ENCODE results near the gene PTGFRN. TPM values are rescaled to one million over a fixed set of nuclear protein-coding genes. Genes with fewer than 3 reads are reported as not detected.

PTGFRN gene
- total and polyA plus RNA-seq, 2 of the 8 experiments (the other 6 are each of a cell fraction or from before 2014, with no cell fraction given): 13.0 to 32.6 TPM

DNA sequence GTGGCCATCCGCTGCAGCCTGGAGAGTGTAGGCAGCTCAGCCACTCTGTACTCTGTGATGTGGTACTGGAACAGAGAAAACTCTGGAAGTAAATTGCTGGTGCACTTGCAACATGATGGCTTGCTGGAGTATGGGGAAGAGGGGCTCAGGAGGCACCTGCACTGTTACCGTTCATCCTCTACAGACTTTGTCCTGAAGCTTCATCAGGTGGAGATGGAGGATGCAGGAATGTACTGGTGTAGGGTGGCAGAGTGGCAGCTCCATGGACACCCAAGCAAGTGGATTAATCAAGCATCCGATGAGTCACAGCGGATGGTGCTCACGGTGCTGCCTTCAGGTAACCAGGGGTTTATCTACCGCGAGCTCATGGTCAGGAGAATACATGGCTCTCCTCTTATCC, 115.9 kb downstream of the PTGFRN start:
- 92% methylated on average over 7 of the region's 7 CpGs; no CpG with 5 or more reads in 1 of the 2 experiments for WGBS, 2 experiments (ENCODE audit: extremely low coverage in 1 of 2, insufficient coverage in 1 of 2, insufficient read length in 1 of 2, insufficient replicate concordance in 2 of 2, low coverage in 1 of 2, low lambda C conversion rate in 2 of 2, missing lambda C conversion rate in 1 of 2)
- Histone ChIP-seq H3K79me2 (ENCODE audit: control insufficient read depth in 1 of 2, insufficient read depth in 2 of 2, low read length in 2 of 2) (peaks cover 0 to 3% of the 10 kb centered on the region in 2 experiments; a peak in 1 of 4 replicates), H2BK5ac (ENCODE audit: low read depth, low read length) (no peak overlapping the region), H3K14ac (ENCODE audit: insufficient read length) (no peak overlapping the region), H4K8ac (ENCODE audit: extremely low read depth, insufficient read depth, low read length) (no peak overlapping the region), H2BK12ac (ENCODE audit: low read depth, low read length) (no peak overlapping the region), H3K56ac (replicated peaks; ENCODE audit: insufficient read length, low read depth, low read length) (no peak overlapping the region), H3K4ac (replicated peaks; ENCODE audit: insufficient read length, low read depth, low read length) (no peak overlapping the region), H3K4me2 (ENCODE audit: insufficient read depth in 1 of 2, low read depth in 2 of 2, low read length in 2 of 2) (no peak overlapping the region), H2BK15ac (ENCODE audit: low read length) (no peak overlapping the region), H3K23me2 (ENCODE audit: low read depth, low read length) (no peaks in the 10 kb centered on the region; the same call in 1 of the 2 replicates), H2AFZ (ENCODE audit: low read length) (no peak overlapping the region), H4K91ac (replicated peaks; ENCODE audit: insufficient read length, low read length) (no peak overlapping the region), H3K79me1 (ENCODE audit: low read depth, low read length) (no peaks in the 10 kb centered on the region), H4K5ac (ENCODE audit: insufficient read length, low read depth, low read length) (no peak overlapping the region), H3K9me3 (ENCODE audit: insufficient read depth in 2 of 2, low read depth in 1 of 2, low read length in 1 of 2) (no peaks in the 10 kb centered on the region), H2BK120ac (replicated peaks; ENCODE audit: low read depth, low read length) (no peak overlapping the region), H3K4me1 (replicated peaks in 1 of 4; ENCODE audit: control insufficient read depth in 3 of 4, insufficient read depth in 4 of 4, low read length in 3 of 4) (no peaks in the 10 kb centered on the region), H3K36me3 (ENCODE audit: control insufficient read depth in 2 of 4, insufficient read depth in 4 of 4, low read length in 3 of 4) (peaks cover 0 to 4% (median 0%) of the 10 kb centered on the region in 4 experiments; a peak in 1 of 8 replicates), H3K4me3 (ENCODE audit: extremely low read depth in 1 of 4, insufficient read depth in 2 of 4, low read depth in 3 of 4, low read length in 4 of 4) (no peak overlapping the region), H3K23ac (ENCODE audit: insufficient read length) (no peak overlapping the region), H3K18ac (ENCODE audit: extremely low read depth, low read length) (no peak overlapping the region), H3K27me3 (replicated peaks in 1 of 4; ENCODE audit: control insufficient read depth in 3 of 4, extremely low read depth in 1 of 4, insufficient read depth in 3 of 4, low read length in 3 of 4) (no peaks in the 10 kb centered on the region), H2AK5ac (ENCODE audit: low read depth, low read length) (no peak overlapping the region), H4K20me1 (replicated peaks in 1 of 2; ENCODE audit: control insufficient read depth in 1 of 2, insufficient read depth in 2 of 2, low read length in 2 of 2) (no peaks in the 10 kb centered on the region), H3K9ac (replicated peaks in 1 of 4; ENCODE audit: extremely low read depth in 1 of 4, low read depth in 3 of 4, low read length in 3 of 4) (no peak overlapping the region), H3K27ac (ENCODE audit: low read depth, low read length) (no peak overlapping the region), H2BK20ac (ENCODE audit: low read length) (no peak overlapping the region)
- CTCF ChIA-PET (ENCODE audit: partially characterized antibody): interaction anchor here (1.5 kb wide), 1 partner anchor 11 kb away, joined by 3 read pairs; no protein-coding TSS in a partner anchor
- no peak for DNase-seq (ENCODE audit: low read depth in 1 of 2, low spot score in 2 of 2)
- FAIRE-seq: no peak
- POLR2A ChIA-PET (ENCODE audit: partially characterized antibody): interaction anchor here (1.3 kb wide), 1 partner anchor 35 kb away, joined by 3 read pairs; the partner anchor contains the start of gene TTF2
- no peak for TF ChIP-seq HDAC6 (IDR thresholded peaks at IDR 0.05; ENCODE audit: low read depth, low read length)
- no peak for TF ChIP-seq SP1 (IDR thresholded peaks at IDR 0.05; ENCODE audit: low read depth, low read length)
- no peak for TF ChIP-seq SP2 (IDR thresholded peaks at IDR 0.05; ENCODE audit: low read length)
- no peak for TF ChIP-seq RBBP5 (IDR thresholded peaks at IDR 0.05; ENCODE audit: borderline replicate concordance, low read depth, low read length)
- TF ChIP-seq POLR2AphosphoS5 (IDR thresholded peaks at IDR 0.05; ENCODE audit: low read depth, low read length): no peak
- no peak for TF ChIP-seq JUN (IDR thresholded peaks at IDR 0.05; ENCODE audit: low read depth, low read length)
- no peak for TF ChIP-seq MAFK (IDR thresholded peaks at IDR 0.05; ENCODE audit: low read depth, low read length)
- TF ChIP-seq, protein P1, sequence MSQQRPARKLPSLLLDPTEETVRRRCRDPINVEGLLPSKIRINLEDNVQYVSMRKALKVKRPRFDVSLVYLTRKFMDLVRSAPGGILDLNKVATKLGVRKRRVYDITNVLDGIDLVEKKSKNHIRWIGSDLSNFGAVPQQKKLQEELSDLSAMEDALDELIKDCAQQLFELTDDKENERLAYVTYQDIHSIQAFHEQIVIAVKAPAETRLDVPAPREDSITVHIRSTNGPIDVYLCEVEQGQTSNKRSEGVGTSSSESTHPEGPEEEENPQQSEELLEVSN (IDR thresholded peaks at IDR 0.05): no peak
- no peak for TF ChIP-seq ASH2L (IDR thresholded peaks at IDR 0.05; ENCODE audit: low read length)
- TF ChIP-seq, protein P2, sequence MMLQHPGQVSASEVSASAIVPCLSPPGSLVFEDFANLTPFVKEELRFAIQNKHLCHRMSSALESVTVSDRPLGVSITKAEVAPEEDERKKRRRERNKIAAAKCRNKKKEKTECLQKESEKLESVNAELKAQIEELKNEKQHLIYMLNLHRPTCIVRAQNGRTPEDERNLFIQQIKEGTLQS (IDR thresholded peaks at IDR 0.05; ENCODE audit: insufficient read depth, low read depth, low read length): no peak
- no peak for TF ChIP-seq HDAC2 (IDR thresholded peaks at IDR 0.05; ENCODE audit: borderline replicate concordance in 1 of 2, low read depth in 2 of 2, low read length in 2 of 2)
- no peak for TF ChIP-seq CTBP2 (IDR thresholded peaks at IDR 0.05; ENCODE audit: borderline replicate concordance, insufficient read depth, insufficient read length, low read length)
- TF ChIP-seq RXRA (IDR thresholded peaks at IDR 0.05; ENCODE audit: insufficient read depth, low read depth, low read length): no peak

All from H1 (cell line).